Osteoblast (primary cell): ENCODE data around the gene NPAS3. TPM values are rescaled to one million over a fixed set of nuclear protein-coding genes. Genes with fewer than 3 reads are reported as not detected.

Experiments used
- DNase-seq: peaks from one replicate; pipeline ENCODE4 v3.0.0; 2011; ENCODE audit warnings: low spot score, mixed read lengths; ENCODE audit not compliant: insufficient read length; ENCODE audit errors: missing footprints
- H2AFZ ChIP-seq: 2 replicates; pipeline ENCODE4 v1.6.0; 2011; ENCODE audit warnings: mild to moderate bottlenecking, low read length
- H3K27ac ChIP-seq: 2 replicates; pipeline ENCODE4 v1.5.1; 2011; ENCODE audit warnings: mild to moderate bottlenecking, low read depth, low read length, moderate library complexity
- H3K27me3 ChIP-seq: 2 replicates; pipeline ENCODE4 v1.6.0; 2012; ENCODE audit warnings: mild to moderate bottlenecking, control low read depth, inconsistent platforms, low read length, moderate library complexity; ENCODE audit not compliant: insufficient read depth
- H3K36me3 ChIP-seq: 2 replicates; pipeline ENCODE4 v1.5.1; 2011; ENCODE audit warnings: mild to moderate bottlenecking, low read length, control low read depth, moderate library complexity; ENCODE audit not compliant: insufficient read depth
- H3K4me1 ChIP-seq: 2 replicates; pipeline ENCODE4 v1.5.1; 2011; ENCODE audit warnings: mild to moderate bottlenecking, low read length, control low read depth, moderate library complexity; ENCODE audit not compliant: insufficient read depth
- H3K4me2 ChIP-seq: 2 replicates; pipeline ENCODE4 v1.6.0; 2011; ENCODE audit warnings: mild to moderate bottlenecking, low read length; ENCODE audit not compliant: insufficient read depth
- H3K4me3 ChIP-seq: fragments of 200-600 bp; sonication (generic); 3 replicates; pipeline ENCODE4 v1.5.1; 2012; ENCODE audit warnings: mild to moderate bottlenecking, low read length, inconsistent platforms; ENCODE audit not compliant: insufficient read depth
- H3K79me2 ChIP-seq: 2 replicates; pipeline ENCODE4 v1.6.0; 2012; ENCODE audit warnings: mild to moderate bottlenecking, low read length, control low read depth, inconsistent platforms; ENCODE audit not compliant: insufficient read depth
- H3K9me3 ChIP-seq: 2 replicates; pipeline ENCODE4 v1.5.1; 2011; ENCODE audit warnings: low read depth, low read length, control low read depth
- H4K20me1 ChIP-seq: 2 replicates; pipeline ENCODE4 v1.6.0; 2012; ENCODE audit warnings: mild to moderate bottlenecking, low read length, control low read depth; ENCODE audit not compliant: insufficient read depth
- CTCF ChIP-seq: IDR thresholded peaks from 2 replicates; pipeline ENCODE4 v1.5.1; 2011; ENCODE audit warnings: mild to moderate bottlenecking, low read depth, low read length, moderate library complexity; ENCODE audit errors: extremely low read depth
- total RNA-seq: library from RNA; depleted of rRNA; stranded (reverse); fragments of >200 nt; gene quantifications from 2 replicates; pipeline ENCODE4 v1.2.3, GENCODE V29; 2012

NPAS3 gene
- total RNA-seq, 1 donor, result 0.72 TPM

DNA sequence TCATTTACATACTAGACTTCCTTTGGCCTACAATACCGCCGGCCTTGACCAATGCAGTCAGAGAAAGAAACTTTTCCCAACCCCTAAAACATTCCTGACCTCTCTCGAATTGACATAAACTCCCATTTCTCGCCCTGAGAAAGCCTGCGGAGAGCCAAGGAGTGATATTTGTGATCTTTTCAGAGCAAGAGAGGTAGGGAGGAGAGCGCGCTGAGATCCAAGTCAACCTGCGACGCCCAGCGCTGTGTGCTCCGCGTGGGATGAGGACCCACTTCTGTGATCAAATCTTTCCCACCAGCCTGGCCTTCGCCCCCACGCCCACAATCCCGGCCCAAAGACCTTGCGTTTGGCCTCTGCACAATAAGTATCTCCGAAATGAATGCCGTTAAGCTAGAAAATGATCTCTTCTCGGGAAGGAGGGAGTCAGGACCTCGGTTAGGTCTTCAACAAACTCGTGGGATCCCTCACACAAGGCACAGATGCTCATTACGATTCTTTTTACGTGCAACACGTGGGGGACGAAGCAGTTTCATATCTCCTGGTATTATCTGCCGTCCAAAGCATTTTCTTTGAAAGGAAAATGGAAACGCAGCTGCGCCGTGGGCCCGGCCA lies 6.3 kb upstream of the NPAS3 start:
- H2AFZ ChIP-seq, result no peak overlapping the region

DNA sequence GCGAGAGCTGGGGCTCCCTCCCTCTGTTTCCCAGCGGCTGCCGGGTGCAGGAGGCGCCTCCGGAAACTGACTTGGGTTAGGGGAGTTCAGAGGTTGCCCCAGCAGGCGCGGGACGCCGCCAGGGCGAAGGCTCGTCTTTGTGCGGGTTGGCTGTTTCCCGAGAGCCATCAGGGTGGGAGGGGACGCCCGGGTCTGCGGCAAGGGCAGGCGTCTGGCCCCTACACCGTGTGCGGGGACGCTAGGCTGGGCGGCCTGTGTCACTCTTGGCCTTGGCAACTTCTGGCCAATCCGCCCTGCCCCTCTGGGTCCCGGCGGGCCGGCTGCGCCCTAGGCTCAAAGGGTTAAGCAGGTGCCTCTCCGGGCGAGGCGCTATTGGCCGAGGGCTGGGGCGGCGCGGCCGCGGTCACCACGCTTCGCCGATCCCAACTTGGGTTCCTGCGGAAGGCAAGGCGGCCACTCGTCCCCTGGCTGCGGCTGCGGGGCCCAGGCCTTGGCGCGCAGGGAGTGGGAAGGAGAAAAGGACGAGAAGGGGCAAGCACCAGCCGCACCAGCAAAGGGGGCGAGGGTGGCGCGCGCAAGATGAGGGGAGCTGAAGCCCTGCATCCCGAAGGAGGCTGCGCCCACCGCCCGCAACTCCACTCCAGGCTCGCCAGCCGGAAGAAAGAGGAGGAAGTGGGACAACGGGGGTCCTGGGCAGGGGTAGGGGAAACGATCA lies 5.6 kb upstream of the NPAS3 start:
- peak; percentile 82 for DNase-seq
- Histone ChIP-seq H2AFZ (no peak overlapping the region), H3K4me2 (no peak overlapping the region), H3K36me3 (no peaks in the 10 kb centered on the region), H3K79me2 (no peaks in the 10 kb centered on the region), H3K27ac (no peak overlapping the region), H3K4me3 (no peak overlapping the region), H3K9me3 (no peaks in the 10 kb centered on the region), H3K4me1 (no peaks in the 10 kb centered on the region), H3K27me3 (peaks cover 67% of the 10 kb centered on the region), H4K20me1 (no peaks in the 10 kb centered on the region)
- no peak for TF ChIP-seq CTCF

More for the DNA sequence above, 6.3 kb upstream of the NPAS3 start:
- no peaks in the 10 kb centered on the region for H3K4me1 ChIP-seq
- no peak overlapping the region for H3K4me2 ChIP-seq
- TF ChIP-seq CTCF, result no peak
- DNase-seq, result peak; percentile 79
- no peak overlapping the region for H3K4me3 ChIP-seq
- no peaks in the 10 kb centered on the region for H3K79me2 ChIP-seq
- peaks cover 60% of the 10 kb centered on the region for H3K27me3 ChIP-seq
- H3K9me3 ChIP-seq, result no peaks in the 10 kb centered on the region
- H3K27ac ChIP-seq, result no peak overlapping the region
- no peaks in the 10 kb centered on the region for H3K36me3 ChIP-seq
- no peaks in the 10 kb centered on the region for H4K20me1 ChIP-seq

DNA sequence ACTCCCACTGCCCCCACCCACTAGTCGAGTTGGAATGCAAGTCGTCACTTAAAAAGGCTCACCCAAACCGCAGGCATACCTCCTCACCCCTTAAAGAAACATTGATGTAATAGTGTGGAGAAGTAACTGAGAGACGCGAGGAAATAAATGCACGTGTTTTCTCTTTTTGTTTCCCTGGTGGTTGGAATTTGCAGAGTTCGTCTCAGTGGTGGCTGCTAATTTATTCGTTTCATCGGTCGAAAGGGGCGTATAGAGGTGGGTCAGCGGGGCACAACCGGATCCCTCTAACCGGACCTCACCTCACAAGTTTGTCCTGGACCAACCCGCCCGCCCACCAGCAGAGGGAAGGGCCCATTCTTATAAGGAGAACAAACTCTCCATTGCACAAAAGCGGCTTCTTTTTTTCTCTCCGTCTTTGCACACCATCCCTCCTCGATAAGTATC lies 5.0 kb upstream of the NPAS3 start:
- TF ChIP-seq CTCF, result peak; percentile 29
- Histone ChIP-seq H3K4me1 (no peaks in the 10 kb centered on the region), H3K27me3 (peaks cover 70% of the 10 kb centered on the region), H2AFZ (no peak overlapping the region), H3K9me3 (no peaks in the 10 kb centered on the region), H3K4me2 (peak overlapping the region; percentile 23), H4K20me1 (no peaks in the 10 kb centered on the region), H3K27ac (no peak overlapping the region), H3K4me3 (peak overlapping the region; percentile 46), H3K79me2 (no peaks in the 10 kb centered on the region), H3K36me3 (no peaks in the 10 kb centered on the region)
- DNase-seq, result peak; percentile 70

DNA sequence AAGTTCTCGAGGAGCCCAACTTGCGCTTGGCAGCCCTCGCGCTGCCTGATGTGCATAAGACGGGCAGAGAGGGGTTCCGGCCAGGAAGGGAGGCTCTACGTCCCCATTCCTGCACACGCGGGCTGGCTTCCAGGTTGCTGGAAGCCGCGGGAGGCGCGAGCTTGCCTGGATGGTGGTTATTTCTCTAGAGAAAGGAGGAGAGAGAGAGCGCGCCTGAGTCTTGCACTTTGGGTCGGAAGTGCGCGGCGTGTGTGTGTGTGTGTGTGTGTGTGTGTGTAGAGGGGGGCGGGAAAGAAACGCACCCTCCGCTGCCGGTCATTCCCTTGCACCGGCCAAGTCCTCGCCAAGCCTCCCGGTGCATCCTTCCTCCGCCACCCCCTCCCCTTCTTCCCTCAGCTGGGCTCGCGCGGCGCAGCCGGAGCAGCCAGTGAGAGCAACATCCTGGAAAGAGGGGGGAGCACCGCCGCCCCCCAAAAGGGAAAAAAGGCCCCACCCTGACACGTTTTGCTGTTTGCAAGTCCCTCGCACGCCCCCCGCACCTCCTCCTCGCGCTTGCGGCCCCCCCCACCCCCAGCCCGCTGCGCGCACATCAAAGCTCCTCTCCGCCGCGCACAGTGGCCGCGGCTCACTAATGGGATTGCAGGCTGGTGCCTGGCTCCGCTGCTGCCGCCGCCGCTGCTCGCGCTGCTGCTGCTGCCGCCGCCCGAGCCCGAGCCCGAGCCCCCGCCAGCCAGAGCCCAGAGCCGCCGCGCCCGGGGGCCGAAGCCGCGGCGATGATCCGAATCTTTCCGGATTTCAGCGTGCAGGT lies 4.4 kb upstream of the NPAS3 start:
- Histone ChIP-seq H4K20me1 (no peaks in the 10 kb centered on the region), H3K36me3 (no peaks in the 10 kb centered on the region), H2AFZ (no peak overlapping the region), H3K9me3 (no peaks in the 10 kb centered on the region), H3K27ac (no peak overlapping the region), H3K79me2 (no peaks in the 10 kb centered on the region), H3K4me2 (peak overlapping the region; percentile 23), H3K4me3 (peak overlapping the region; percentile 46), H3K27me3 (peaks cover 70% of the 10 kb centered on the region), H3K4me1 (no peaks in the 10 kb centered on the region)
- DNase-seq, result peak; percentile 86
- TF ChIP-seq CTCF, result no peak
